SJCRH30 (cell line): Measurements from ENCODE around the gene PCBP3. TPM values are rescaled to one million over a fixed set of nuclear protein-coding genes. Genes with fewer than 3 reads are reported as not detected.
"Not testable (repeated sequence)": the region's sequence is repeated elsewhere in the genome, so short reads cannot be mapped to it uniquely, and the experiment has no call there.

Experiments used
- DNase-seq, 2 experiments: peaks; one replicate each; pipeline ENCODE4 v3.0.0-alpha.2; 2015 to 2020
- H3K27ac ChIP-seq: fragments of 250-450 bp; sonication (Bioruptor Pico); 2 replicates; pipeline ENCODE4 v1.5.1; 2020; ENCODE audit warnings: mild to moderate bottlenecking, moderate library complexity
- H3K27me3 ChIP-seq: fragments of 250-450 bp; sonication (Bioruptor Pico); 2 replicates; pipeline ENCODE4 v1.5.1; 2020; ENCODE audit warnings: mild to moderate bottlenecking, moderate library complexity
- H3K36me3 ChIP-seq: fragments of 250-450 bp; sonication (Bioruptor Pico); 2 replicates; pipeline ENCODE4 v1.5.1; 2020; ENCODE audit warnings: mild to moderate bottlenecking, moderate library complexity
- H3K4me1 ChIP-seq: fragments of 250-450 bp; sonication (Bioruptor Pico); 2 replicates; pipeline ENCODE4 v1.5.1; 2020; ENCODE audit warnings: mild to moderate bottlenecking, moderate library complexity
- H3K4me3 ChIP-seq: fragments of 250-450 bp; sonication (Bioruptor Pico); 2 replicates; pipeline ENCODE4 v1.5.1; 2020; ENCODE audit warnings: mild to moderate bottlenecking, moderate library complexity
- H3K9me3 ChIP-seq: fragments of 250-450 bp; sonication (Bioruptor Pico); replicated peaks from 2 replicates; pipeline ENCODE4 v1.5.1; 2020; ENCODE audit warnings: mild to moderate bottlenecking, moderate library complexity
- total RNA-seq: library from RNA; depleted of rRNA; stranded (reverse); fragments of >200 nt; shearing (Covaris generic); gene quantifications from 2 replicates; pipeline ENCODE4 v1.2.3, GENCODE V29; 2014

Gene PCBP3
- total RNA-seq, 1 experiment from 2014 or later: not detected

GRCh38 chr21:45621435-45622331, 21.8 kb upstream of the PCBP3 start:
- not testable (repeated sequence) for H3K27ac ChIP-seq, DNase-seq, H3K4me3 ChIP-seq, H3K27me3 ChIP-seq, H3K36me3 ChIP-seq, H3K9me3 ChIP-seq
- H3K4me1 ChIP-seq: peaks cover 13% of the 10 kb centered on the region; the same call in 1 of the 2 replicates

GRCh38 chr21:45622416-45623097, 21.0 kb upstream of the PCBP3 start:
- Histone ChIP-seq H3K36me3 (no peaks in the 10 kb centered on the region), H3K4me3 (no peak overlapping the region), H3K9me3 (no peaks in the 10 kb centered on the region), H3K27ac (no peak overlapping the region), H3K27me3 (no peaks in the 10 kb centered on the region), H3K4me1 (peaks cover 13% of the 10 kb centered on the region; the same call in 1 of the 2 replicates)
- no peak for DNase-seq

- Histone ChIP-seq H3K27ac (no peak overlapping the region), H3K4me1 (peaks cover 4% of the 10 kb centered on the region; the same call in 1 of the 2 replicates), H3K36me3 (no peaks in the 10 kb centered on the region), H3K27me3 (no peaks in the 10 kb centered on the region), H3K9me3 (no peaks in the 10 kb centered on the region), H3K4me3 (no peak overlapping the region)
- DNase-seq: no peak
These were observed 20.1 kb upstream of the PCBP3 start for GRCh38 chr21:45623436-45623835.

GRCh38 chr21:45626127-45626526, 17.4 kb upstream of the PCBP3 start:
- H3K27ac ChIP-seq, DNase-seq, H3K9me3 ChIP-seq, H3K4me1 ChIP-seq, H3K36me3 ChIP-seq, H3K4me3 ChIP-seq, H3K27me3 ChIP-seq: not testable (repeated sequence)

GRCh38 chr21:45629046-45629981, 14.2 kb upstream of the PCBP3 start:
- no peaks in the 10 kb centered on the region for H3K36me3 ChIP-seq
- no peaks in the 10 kb centered on the region for H3K9me3 ChIP-seq
- no peaks in the 10 kb centered on the region for H3K4me1 ChIP-seq
- no peak overlapping the region for H3K4me3 ChIP-seq
- H3K27me3 ChIP-seq: no peaks in the 10 kb centered on the region
- no peak overlapping the region for H3K27ac ChIP-seq
- DNase-seq: no peak

GRCh38 chr21:45630066-45630694, 13.3 kb upstream of the PCBP3 start:
- Histone ChIP-seq H3K36me3 (no peaks in the 10 kb centered on the region), H3K27ac (no peak overlapping the region), H3K27me3 (no peaks in the 10 kb centered on the region), H3K9me3 (no peaks in the 10 kb centered on the region), H3K4me1 (no peaks in the 10 kb centered on the region), H3K4me3 (no peak overlapping the region)
- no peak for DNase-seq

- no peak overlapping the region for H3K4me3 ChIP-seq
- no peak for DNase-seq
- H3K9me3 ChIP-seq: peaks cover 4% of the 10 kb centered on the region; the same call in 1 of the 2 replicates
- H3K27ac ChIP-seq: no peak overlapping the region
- H3K36me3 ChIP-seq: no peaks in the 10 kb centered on the region
- no peaks in the 10 kb centered on the region for H3K27me3 ChIP-seq
- no peaks in the 10 kb centered on the region for H3K4me1 ChIP-seq
These were observed 12.6 kb upstream of the PCBP3 start for GRCh38 chr21:45630876-45631275.

GRCh38 chr21:45631540-45631939, 12.0 kb upstream of the PCBP3 start:
- no peak overlapping the region for H3K4me3 ChIP-seq
- H3K4me1 ChIP-seq: no peaks in the 10 kb centered on the region
- no peaks in the 10 kb centered on the region for H3K36me3 ChIP-seq
- peaks cover 4% of the 10 kb centered on the region; the same call in 1 of the 2 replicates for H3K9me3 ChIP-seq
- no peaks in the 10 kb centered on the region for H3K27me3 ChIP-seq
- no peak overlapping the region for H3K27ac ChIP-seq
- no peak for DNase-seq

GRCh38 chr21:45632160-45632559, 11.4 kb upstream of the PCBP3 start:
- Histone ChIP-seq H3K27ac (no peak overlapping the region), H3K4me1 (no peaks in the 10 kb centered on the region), H3K9me3 (peaks cover 4% of the 10 kb centered on the region; the same call in 1 of the 2 replicates), H3K36me3 (no peaks in the 10 kb centered on the region), H3K27me3 (no peaks in the 10 kb centered on the region), H3K4me3 (no peak overlapping the region)
- no peak for DNase-seq

- Histone ChIP-seq H3K36me3 (no peaks in the 10 kb centered on the region), H3K27ac (no peak overlapping the region), H3K4me1 (no peaks in the 10 kb centered on the region), H3K9me3 (peaks cover 4% of the 10 kb centered on the region; the same call in 1 of the 2 replicates), H3K4me3 (no peak overlapping the region), H3K27me3 (no peaks in the 10 kb centered on the region)
- DNase-seq: no peak
These were observed 10.8 kb upstream of the PCBP3 start for GRCh38 chr21:45632637-45633251.

- no peaks in the 10 kb centered on the region for H3K36me3 ChIP-seq
- no peak overlapping the region for H3K4me3 ChIP-seq
- no peak overlapping the region for H3K27ac ChIP-seq
- H3K27me3 ChIP-seq: no peaks in the 10 kb centered on the region
- H3K4me1 ChIP-seq: no peaks in the 10 kb centered on the region
- peaks cover 4% of the 10 kb centered on the region; the same call in 1 of the 2 replicates for H3K9me3 ChIP-seq
- DNase-seq: no peak
These were observed 8.9 kb upstream of the PCBP3 start for GRCh38 chr21:45634511-45635183.

GRCh38 chr21:45635271-45636151, 8.0 kb upstream of the PCBP3 start:
- no peaks in the 10 kb centered on the region for H3K4me1 ChIP-seq
- H3K4me3 ChIP-seq: no peak overlapping the region
- no peak overlapping the region for H3K27ac ChIP-seq
- H3K27me3 ChIP-seq: no peaks in the 10 kb centered on the region
- peaks cover 4% of the 10 kb centered on the region; the same call in 1 of the 2 replicates for H3K9me3 ChIP-seq
- H3K36me3 ChIP-seq: no peaks in the 10 kb centered on the region
- DNase-seq: no peak
